HCT116 (cell line): ENCODE data around the gene GPR68. TPM values are rescaled to one million over a fixed set of nuclear protein-coding genes. Genes with fewer than 3 reads are reported as not detected.

ENCODE experiments used
- ATAC-seq: fragments of 200-7000 bp; cut with Tn5 transposase; 2 replicates; pipeline ENCODE4 v1.9.1; 2020; ENCODE audit warnings: mild to moderate bottlenecking, moderate library complexity
- BruUV-seq: library from RNA; stranded (reverse); fragments of 400-500 nt; replicated peaks from 2 replicates; lab custom pipeline; 2021; lab: Mats Ljungman, UMichigan
- CTCF ChIA-PET: fragments of 300-600 bp; sonication (Branson Sonifier 250); formaldehyde crosslinking; loops from one replicate; lab custom pipeline; 2021; ENCODE audit warnings: antibody characterized with exemption; lab: Charles Lee
- POLR2A ChIA-PET: fragments of 300-600, 350-600 bp; sonication (Branson Sonifier 250); formaldehyde crosslinking; loops from one replicate; lab custom pipeline; 2021; ENCODE audit warnings: antibody characterized with exemption; lab: Charles Lee
- RAD21 ChIA-PET, 2 experiments: fragments of 300-600 bp; sonication (Branson Sonifier 250); formaldehyde crosslinking; loops; one replicate each; lab custom pipeline; 2023; ENCODE audit warnings: low total read pairs in 2 of 2; ENCODE audit not compliant: uncharacterized antibody in 2 of 2, unreplicated experiment in 2 of 2, low non-redundant PET in 1 of 2; lab: Charles Lee
- DNase-seq: peaks from one replicate; pipeline ENCODE4 v3.0.0-alpha.2; 2010; ENCODE audit warnings: low read depth, low spot score
- H2AFZ ChIP-seq: fragments of 200-600 bp; shearing (Covaris generic), sonication (generic); 2 replicates; pipeline ENCODE4 v1.6.1; 2017; ENCODE audit warnings: low read depth, mixed run types, mixed read lengths, antibody characterized with exemption, low read length; ENCODE audit not compliant: poor library complexity, severe bottlenecking
- H3K27ac ChIP-seq: 2 replicates; pipeline ENCODE4 v1.5.1; 2012; ENCODE audit warnings: low read depth, low read length
- H3K27me3 ChIP-seq: fragments of 200-600 bp; sonication (generic); 2 replicates; pipeline ENCODE4 v1.6.1; 2016; ENCODE audit warnings: mixed run types, low read length, mixed read lengths; ENCODE audit not compliant: insufficient read depth
- H3K36me3 ChIP-seq, 2 experiments: fragments of 200-500 bp in 1 of 2; fragments of 200-600 bp in 1 of 2; sonication (Bioruptor generic) in 1 of 2; sonication (generic) in 1 of 2; 2 replicates each; pipeline versions ENCODE4 v1.5.1 to v1.6.1; 2014 to 2016; ENCODE audit warnings: low read length in 2 of 2, inconsistent platforms in 1 of 2, mixed read lengths in 1 of 2, mixed run types in 1 of 2; ENCODE audit not compliant: insufficient read depth in 2 of 2, control insufficient read depth in 1 of 2
- H3K4me1 ChIP-seq, 2 experiments: fragments of 200-600 bp in 1 of 2; sonication (generic) in 1 of 2; 2 replicates each; pipeline versions ENCODE4 v1.5.1 to v1.6.1; 2012 to 2017; ENCODE audit warnings: low read length in 2 of 2, inconsistent platforms in 1 of 2, mild to moderate bottlenecking in 1 of 2, mixed read lengths in 1 of 2, mixed run types in 1 of 2, moderate library complexity in 1 of 2; ENCODE audit not compliant: insufficient read depth in 2 of 2, control insufficient read depth in 1 of 2
- H3K4me2 ChIP-seq: fragments of 200-600 bp; sonication (generic); 2 replicates; pipeline ENCODE4 v1.6.1; 2017; ENCODE audit warnings: mixed run types, low read length, mixed read lengths
- H3K4me3 ChIP-seq, 2 experiments: fragments of 200-600 bp in 1 of 2; sonication (generic) in 1 of 2; replicated peaks in 1 of 2; 2 replicates each; pipeline ENCODE4 v1.5.1; 2011 to 2016; ENCODE audit warnings: low read length in 2 of 2, control low read depth in 1 of 2, low read depth in 1 of 2, mild to moderate bottlenecking in 1 of 2, mixed read lengths in 1 of 2, mixed run types in 1 of 2
- H3K79me2 ChIP-seq: fragments of 200-600 bp; sonication (generic); 2 replicates; pipeline ENCODE4 v1.6.1; 2017; ENCODE audit warnings: mild to moderate bottlenecking, mixed run types, low read length, moderate library complexity, mixed read lengths; ENCODE audit not compliant: insufficient read depth
- H3K9ac ChIP-seq: fragments of 200-600 bp; sonication (generic); 2 replicates; pipeline ENCODE4 v1.6.1; 2016; ENCODE audit warnings: low read length, mixed read lengths
- H3K9me2 ChIP-seq: fragments of 200-600 bp; sonication (generic), shearing (Covaris generic); 2 replicates; pipeline ENCODE4 v1.6.1; 2017; ENCODE audit warnings: mixed run types, mild to moderate bottlenecking, moderate library complexity; ENCODE audit not compliant: insufficient read depth
- H3K9me3 ChIP-seq, 2 experiments: fragments of 200-500 bp in 1 of 2; fragments of 200-600 bp in 1 of 2; sonication (Bioruptor generic) in 1 of 2; sonication (generic) in 1 of 2; 2 replicates each; pipeline ENCODE4 v1.6.1; 2014 to 2017; ENCODE audit warnings: low read length in 2 of 2, mixed read lengths in 2 of 2, inconsistent platforms in 1 of 2, low read depth in 1 of 2, mild to moderate bottlenecking in 1 of 2, mixed run types in 1 of 2, moderate library complexity in 1 of 2; ENCODE audit not compliant: control insufficient read depth in 1 of 2, insufficient read depth in 1 of 2
- H4K20me1 ChIP-seq: fragments of 200-600 bp; sonication (generic), shearing (Covaris generic); 2 replicates; pipeline ENCODE4 v1.6.1; 2017; ENCODE audit warnings: mixed run types, mild to moderate bottlenecking, moderate library complexity; ENCODE audit not compliant: insufficient read depth
- CBX3 ChIP-seq: IDR thresholded peaks from 2 replicates; pipeline ENCODE4 v1.6.1; 2012; ENCODE audit warnings: low read depth
- CEBPB ChIP-seq: IDR thresholded peaks from 2 replicates; pipeline ENCODE4 v1.6.1; 2012; ENCODE audit warnings: low read depth
- CTCF ChIP-seq, 3 experiments: fragments of 200-600 bp in 1 of 3; sonication (generic) in 1 of 3; IDR thresholded peaks in 2 of 3; conservative IDR thresholded peaks in 1 of 3; 2 replicates each; pipeline ENCODE4 v1.5.1; 2012 to 2017; ENCODE audit warnings: low read depth in 2 of 3, low read length in 2 of 3, antibody characterized with exemption in 1 of 3, borderline replicate concordance in 1 of 3, control low read depth in 1 of 3, mild to moderate bottlenecking in 1 of 3, mixed read lengths in 1 of 3, mixed run types in 1 of 3, moderate library complexity in 1 of 3; ENCODE audit not compliant: insufficient read depth in 1 of 3
- EZH2 ChIP-seq: fragments of 200-600 bp; sonication (generic); IDR thresholded peaks from 2 replicates; pipeline ENCODE4 v1.6.1; 2017; ENCODE audit warnings: antibody characterized with exemption, mixed run types
- FOSL1 ChIP-seq: IDR thresholded peaks from 2 replicates; pipeline ENCODE4 v1.6.1; 2012; ENCODE audit warnings: low read depth
- POLR2A ChIP-seq: IDR thresholded peaks from 2 replicates; pipeline ENCODE4 v1.7.0; 2011; ENCODE audit warnings: borderline replicate concordance; ENCODE audit not compliant: insufficient read depth, insufficient read length; ENCODE audit errors: extremely low read depth
- POLR2AphosphoS5 ChIP-seq: IDR thresholded peaks from 2 replicates; pipeline ENCODE4 v1.6.1; 2011; ENCODE audit warnings: mild to moderate bottlenecking, low read depth, low read length, moderate library complexity
- RAD21 ChIP-seq: IDR thresholded peaks from 2 replicates; pipeline ENCODE4 v1.6.1; 2012; ENCODE audit warnings: low read depth, mild to moderate bottlenecking
- TCF7L2 ChIP-seq: IDR thresholded peaks from 2 replicates; pipeline ENCODE4 v1.7.0; 2011; ENCODE audit warnings: borderline replicate concordance, inconsistent platforms; ENCODE audit not compliant: insufficient read depth, insufficient read length; ENCODE audit errors: extremely low read depth
- ZBTB33 ChIP-seq: IDR thresholded peaks from 2 replicates; pipeline ENCODE4 v1.6.1; 2011; ENCODE audit warnings: mild to moderate bottlenecking, low read length, moderate library complexity; ENCODE audit not compliant: insufficient replicate concordance; ENCODE audit errors: extremely low read depth
- ZFX ChIP-seq: fragments of 450-650 bp; IDR thresholded peaks from 2 replicates; pipeline ENCODE4 v1.6.1; 2017
- ZNF274 ChIP-seq: fragments of 200-500 bp; sonication (Bioruptor generic); IDR thresholded peaks from 2 replicates; pipeline ENCODE4 v1.6.1; 2014; ENCODE audit warnings: mild to moderate bottlenecking, low read depth, low read length, inconsistent platforms
- intact Hi-C: fragments of 100-400 bp; cut with micrococcal nuclease; formaldehyde crosslinking; loops from 2 replicates; pipeline ENCODE4 v1.10.0; 2022
- total RNA-seq: library from RNA; stranded (reverse); gene quantifications from one replicate; pipeline ENCODE4 v1.2.1, GENCODE V29; 2021; ENCODE audit not compliant: unreplicated experiment
- TF ChIP-seq, protein P1 (sequence below): IDR thresholded peaks from 2 replicates; pipeline ENCODE4 v1.6.1; 2012

GPR68 gene
- total RNA-seq, 1 experiment from 2014 or later, result not detected

DNA sequence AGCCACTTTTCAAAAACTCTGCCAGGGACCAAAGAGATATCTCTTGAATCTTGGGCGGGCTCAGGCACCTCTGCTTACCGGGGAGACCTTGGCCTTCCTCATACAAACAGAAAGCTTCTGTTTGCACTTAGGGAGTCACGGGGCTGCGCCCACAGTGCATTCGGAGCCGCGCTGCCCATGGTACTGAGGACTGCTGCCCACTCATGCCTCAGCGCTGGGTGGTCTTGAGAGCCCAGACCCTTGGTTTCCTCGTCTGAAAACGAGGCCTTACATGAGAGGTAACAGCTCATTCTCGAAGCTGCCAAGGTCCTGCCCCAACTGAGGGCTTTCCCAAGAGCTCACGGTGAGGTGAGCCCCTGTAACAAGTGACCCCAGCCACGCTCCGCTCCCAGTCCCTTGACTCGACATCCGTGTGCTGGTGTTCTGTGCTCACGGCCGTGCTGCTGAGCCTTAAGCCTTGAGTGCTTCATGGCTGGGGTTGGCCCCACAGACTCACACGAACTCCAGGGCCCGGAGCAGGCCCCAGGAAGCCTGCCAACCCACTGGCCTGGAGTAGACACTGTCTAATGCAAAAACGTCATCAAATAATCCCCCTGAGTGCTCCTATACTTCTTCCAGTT, 47.4 kb upstream of the GPR68 start:
- Histone ChIP-seq H3K27ac (no peak overlapping the region), H3K36me3 (no peaks in the 10 kb centered on the region; a peak in 2 of 4 replicates), H3K9me3 (no peaks in the 10 kb centered on the region), H3K9me2 (no peaks in the 10 kb centered on the region), H3K4me3 (no peak overlapping the region), H3K79me2 (no peaks in the 10 kb centered on the region), H3K9ac (no peak overlapping the region), H2AFZ (no peak overlapping the region), H3K27me3 (no peaks in the 10 kb centered on the region), H3K4me2 (no peak overlapping the region), H4K20me1 (no peaks in the 10 kb centered on the region), H3K4me1 (no peaks in the 10 kb centered on the region)
- no TSS peak for BruUV-seq
- no peak for DNase-seq
- TF ChIP-seq, protein P1, sequence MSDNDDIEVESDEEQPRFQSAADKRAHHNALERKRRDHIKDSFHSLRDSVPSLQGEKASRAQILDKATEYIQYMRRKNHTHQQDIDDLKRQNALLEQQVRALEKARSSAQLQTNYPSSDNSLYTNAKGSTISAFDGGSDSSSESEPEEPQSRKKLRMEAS, result no peak
- no peak for TF ChIP-seq CTCF (IDR thresholded peaks at IDR 0.05 in 2 of 3, conservative IDR thresholded peaks at IDR 0.05 in 1 of 3; ENCODE audit: borderline replicate concordance in 1 of 3, insufficient read depth in 1 of 3, low read depth in 2 of 3, low read length in 2 of 3)
- TF ChIP-seq RAD21, result no peak
- POLR2A ChIA-PET, result no interaction called here
- RAD21 ChIA-PET, result no interaction called here
- no peak for ATAC-seq
- CTCF ChIA-PET, result no interaction called here
- intact Hi-C loops, result no loop called here

- Histone ChIP-seq H3K27ac (no peak overlapping the region), H3K4me3 (no peak overlapping the region), H3K36me3 (no peaks in the 10 kb centered on the region; a peak in 2 of 4 replicates), H4K20me1 (no peaks in the 10 kb centered on the region), H3K9me2 (no peaks in the 10 kb centered on the region), H3K4me1 (no peaks in the 10 kb centered on the region), H3K79me2 (no peaks in the 10 kb centered on the region), H3K9me3 (no peaks in the 10 kb centered on the region), H3K4me2 (no peak overlapping the region), H3K27me3 (no peaks in the 10 kb centered on the region), H3K9ac (no peak overlapping the region), H2AFZ (no peak overlapping the region)
- BruUV-seq, result no TSS peak
- ChIA-PET CTCF (no interaction called here), RAD21 (no interaction called here), POLR2A (no interaction called here)
- ATAC-seq, result no peak
- no peak for DNase-seq
- intact Hi-C loops, result no loop called here
- no peak for TF ChIP-seq ZNF274
- TF ChIP-seq FOSL1, result no peak
- no peak for TF ChIP-seq RAD21
- no peak for TF ChIP-seq CEBPB
- no peak for TF ChIP-seq CBX3
- no peak for TF ChIP-seq CTCF (IDR thresholded peaks at IDR 0.05 in 2 of 3, conservative IDR thresholded peaks at IDR 0.05 in 1 of 3; ENCODE audit: borderline replicate concordance in 1 of 3, insufficient read depth in 1 of 3, low read depth in 2 of 3, low read length in 2 of 3)
- no peak for TF ChIP-seq POLR2AphosphoS5
- no peak for TF ChIP-seq TCF7L2
- no peak for TF ChIP-seq POLR2A
- no peak for TF ChIP-seq ZFX
- no peak for TF ChIP-seq ZBTB33
- TF ChIP-seq EZH2, result no peak
Observed at GRCh38 chr14:91290986-91291385, 46.5 kb upstream of the GPR68 start.
